GM23338 (cell line): ENCODE data around the gene MPND.
A peak's percentile ranks its signal among the peaks of the same experiment; 100 is the strongest.

Experiments used
- EZH2 ChIP-seq: fragments of 200-600 bp; sonication (generic); IDR thresholded peaks from one replicate; pipeline ENCODE4 v1.8.0; 2017; ENCODE audit warnings: antibody characterized with exemption, mild to moderate bottlenecking, low read depth; ENCODE audit not compliant: unreplicated experiment
- EZH2phosphoT487 ChIP-seq: fragments of 200-600 bp; sonication (generic); IDR thresholded peaks from one replicate; pipeline ENCODE4 v1.8.1; 2018; ENCODE audit warnings: antibody characterized with exemption; ENCODE audit not compliant: unreplicated experiment
- ZNF331 ChIP-seq: fragments of 250-450 bp; sonication (Bioruptor Pico); IDR thresholded peaks from 2 replicates; pipeline ENCODE4 v1.5.0; 2020; ENCODE audit warnings: low read depth, mild to moderate bottlenecking, moderate library complexity
- TF ChIP-seq, protein P1 (sequence below): IDR thresholded peaks from one replicate; pipeline ENCODE4 v1.6.1; 2018; ENCODE audit warnings: antibody characterized with exemption; ENCODE audit not compliant: unreplicated experiment
- TF ChIP-seq, protein P2 (sequence below), 2 experiments: fragments of 200-600 bp in 1 of 2; sonication (generic) in 1 of 2; conservative IDR thresholded peaks; 2 replicates each; pipeline versions ENCODE4 v1.5.1 to v1.6.1; 2016 to 2017; ENCODE audit warnings: antibody characterized with exemption in 2 of 2, low read depth in 2 of 2, mild to moderate bottlenecking in 2 of 2, moderate library complexity in 1 of 2
- TF ChIP-seq, protein P3 (sequence below): IDR thresholded peaks from 2 replicates; pipeline ENCODE4 v1.6.1; 2016; ENCODE audit warnings: antibody characterized with exemption

DNA sequence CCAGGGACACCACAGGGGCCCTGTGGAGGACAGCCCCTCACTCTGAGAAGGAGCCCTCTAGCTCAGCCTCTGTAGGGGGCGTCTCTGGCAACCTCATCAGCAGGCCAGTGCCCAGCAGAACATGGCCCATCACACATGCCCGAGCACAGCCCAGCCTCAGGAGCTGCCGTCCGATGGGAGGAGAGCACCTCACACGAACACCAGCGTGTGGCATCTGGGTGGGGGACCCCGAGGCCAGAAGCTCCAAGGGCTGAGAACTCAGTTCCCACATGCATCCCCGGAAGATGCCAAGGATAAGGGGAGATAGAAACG is 45.7 kb downstream of the MPND start:
- TF ChIP-seq, protein P1, sequence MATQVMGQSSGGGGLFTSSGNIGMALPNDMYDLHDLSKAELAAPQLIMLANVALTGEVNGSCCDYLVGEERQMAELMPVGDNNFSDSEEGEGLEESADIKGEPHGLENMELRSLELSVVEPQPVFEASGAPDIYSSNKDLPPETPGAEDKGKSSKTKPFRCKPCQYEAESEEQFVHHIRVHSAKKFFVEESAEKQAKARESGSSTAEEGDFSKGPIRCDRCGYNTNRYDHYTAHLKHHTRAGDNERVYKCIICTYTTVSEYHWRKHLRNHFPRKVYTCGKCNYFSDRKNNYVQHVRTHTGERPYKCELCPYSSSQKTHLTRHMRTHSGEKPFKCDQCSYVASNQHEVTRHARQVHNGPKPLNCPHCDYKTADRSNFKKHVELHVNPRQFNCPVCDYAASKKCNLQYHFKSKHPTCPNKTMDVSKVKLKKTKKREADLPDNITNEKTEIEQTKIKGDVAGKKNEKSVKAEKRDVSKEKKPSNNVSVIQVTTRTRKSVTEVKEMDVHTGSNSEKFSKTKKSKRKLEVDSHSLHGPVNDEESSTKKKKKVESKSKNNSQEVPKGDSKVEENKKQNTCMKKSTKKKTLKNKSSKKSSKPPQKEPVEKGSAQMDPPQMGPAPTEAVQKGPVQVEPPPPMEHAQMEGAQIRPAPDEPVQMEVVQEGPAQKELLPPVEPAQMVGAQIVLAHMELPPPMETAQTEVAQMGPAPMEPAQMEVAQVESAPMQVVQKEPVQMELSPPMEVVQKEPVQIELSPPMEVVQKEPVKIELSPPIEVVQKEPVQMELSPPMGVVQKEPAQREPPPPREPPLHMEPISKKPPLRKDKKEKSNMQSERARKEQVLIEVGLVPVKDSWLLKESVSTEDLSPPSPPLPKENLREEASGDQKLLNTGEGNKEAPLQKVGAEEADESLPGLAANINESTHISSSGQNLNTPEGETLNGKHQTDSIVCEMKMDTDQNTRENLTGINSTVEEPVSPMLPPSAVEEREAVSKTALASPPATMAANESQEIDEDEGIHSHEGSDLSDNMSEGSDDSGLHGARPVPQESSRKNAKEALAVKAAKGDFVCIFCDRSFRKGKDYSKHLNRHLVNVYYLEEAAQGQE = no peak
- TF ChIP-seq, protein P2, sequence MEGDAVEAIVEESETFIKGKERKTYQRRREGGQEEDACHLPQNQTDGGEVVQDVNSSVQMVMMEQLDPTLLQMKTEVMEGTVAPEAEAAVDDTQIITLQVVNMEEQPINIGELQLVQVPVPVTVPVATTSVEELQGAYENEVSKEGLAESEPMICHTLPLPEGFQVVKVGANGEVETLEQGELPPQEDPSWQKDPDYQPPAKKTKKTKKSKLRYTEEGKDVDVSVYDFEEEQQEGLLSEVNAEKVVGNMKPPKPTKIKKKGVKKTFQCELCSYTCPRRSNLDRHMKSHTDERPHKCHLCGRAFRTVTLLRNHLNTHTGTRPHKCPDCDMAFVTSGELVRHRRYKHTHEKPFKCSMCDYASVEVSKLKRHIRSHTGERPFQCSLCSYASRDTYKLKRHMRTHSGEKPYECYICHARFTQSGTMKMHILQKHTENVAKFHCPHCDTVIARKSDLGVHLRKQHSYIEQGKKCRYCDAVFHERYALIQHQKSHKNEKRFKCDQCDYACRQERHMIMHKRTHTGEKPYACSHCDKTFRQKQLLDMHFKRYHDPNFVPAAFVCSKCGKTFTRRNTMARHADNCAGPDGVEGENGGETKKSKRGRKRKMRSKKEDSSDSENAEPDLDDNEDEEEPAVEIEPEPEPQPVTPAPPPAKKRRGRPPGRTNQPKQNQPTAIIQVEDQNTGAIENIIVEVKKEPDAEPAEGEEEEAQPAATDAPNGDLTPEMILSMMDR (conservative IDR thresholded peaks at IDR 0.05; ENCODE audit: low read depth in 2 of 2) = 0 out of 4 replicates have a peak, but pooled peaks of 1 of the 2 experiments have one; percentile 2
- TF ChIP-seq EZH2 = no peak
- TF ChIP-seq ZNF331 (CRISPR knock-in tag) = no peak
- TF ChIP-seq, protein P3, sequence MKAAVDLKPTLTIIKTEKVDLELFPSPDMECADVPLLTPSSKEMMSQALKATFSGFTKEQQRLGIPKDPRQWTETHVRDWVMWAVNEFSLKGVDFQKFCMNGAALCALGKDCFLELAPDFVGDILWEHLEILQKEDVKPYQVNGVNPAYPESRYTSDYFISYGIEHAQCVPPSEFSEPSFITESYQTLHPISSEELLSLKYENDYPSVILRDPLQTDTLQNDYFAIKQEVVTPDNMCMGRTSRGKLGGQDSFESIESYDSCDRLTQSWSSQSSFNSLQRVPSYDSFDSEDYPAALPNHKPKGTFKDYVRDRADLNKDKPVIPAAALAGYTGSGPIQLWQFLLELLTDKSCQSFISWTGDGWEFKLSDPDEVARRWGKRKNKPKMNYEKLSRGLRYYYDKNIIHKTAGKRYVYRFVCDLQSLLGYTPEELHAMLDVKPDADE = no peak
- TF ChIP-seq EZH2phosphoT487 = no peak
